HEK293 (cell line): Measurements from ENCODE around the gene RPL26.

ENCODE experiments used
- CTCF ChIA-PET: fragments of 350-600 bp; formaldehyde crosslinking; extraction: SDS; loops from one replicate; lab custom pipeline; 2021; ENCODE audit warnings: antibody characterized with exemption; lab: Yijun Ruan, JAX
- POLR2A ChIA-PET: fragments of 300-600 bp; formaldehyde crosslinking; extraction: SDS; loops from one replicate; lab custom pipeline; 2020; ENCODE audit warnings: antibody characterized with exemption, inconsistent platforms; lab: Yijun Ruan, JAX
- H3K27ac ChIP-seq: fragments of 200-500 bp; sonication (Bioruptor generic); 2 replicates; pipeline ENCODE4 v1.5.1; 2014; ENCODE audit warnings: low read depth, low read length, control low read depth, inconsistent platforms; ENCODE audit errors: extremely low read depth
- H3K36me3 ChIP-seq, 2 experiments: fragments of 200-500 bp in 1 of 2; sonication (Bioruptor generic) in 1 of 2; 1 replicate in 1 of 2; 2 replicates in 1 of 2; pipeline ENCODE4 v1.5.1; 2014 to 2017; ENCODE audit warnings: inconsistent platforms in 2 of 2, low read length in 2 of 2; ENCODE audit not compliant: control insufficient read depth in 2 of 2, insufficient read depth in 1 of 2
- H3K4me1 ChIP-seq: fragments of 200-500 bp; sonication (Bioruptor generic); 2 replicates; pipeline ENCODE4 v1.5.1; 2014; ENCODE audit warnings: mild to moderate bottlenecking, low read length, inconsistent platforms; ENCODE audit not compliant: control insufficient read depth, insufficient read depth
- H3K4me3 ChIP-seq: 2 replicates; pipeline ENCODE4 v1.5.1; 2011; ENCODE audit warnings: low read depth, mild to moderate bottlenecking, control low read depth, low read length, moderate library complexity
- H3K9me3 ChIP-seq: fragments of 200-500 bp; sonication (Bioruptor generic); 2 replicates; pipeline ENCODE4 v1.5.1; 2014; ENCODE audit warnings: low read depth, low read length, inconsistent platforms; ENCODE audit not compliant: control insufficient read depth, insufficient read depth
- PRDM4 ChIP-seq: fragments of 450-650 bp; formaldehyde crosslinking; IDR thresholded peaks from 2 replicates; pipeline ENCODE4 v1.5.1; 2017; ENCODE audit warnings: missing biosample characterization, missing genetic modification characterization
- ZBTB26 ChIP-seq: fragments of 450-650 bp; formaldehyde crosslinking; optimal IDR thresholded peaks from 2 replicates; pipeline ENCODE3; 2016; ENCODE audit warnings: missing biosample characterization, mild to moderate bottlenecking, missing genetic modification characterization
- ZFP69B ChIP-seq: fragments of 450-650 bp; formaldehyde crosslinking; IDR thresholded peaks from 2 replicates; pipeline ENCODE4 v1.5.1; 2016; ENCODE audit warnings: missing biosample characterization, missing genetic modification characterization
- ZNF148 ChIP-seq: fragments of 450-650 bp; formaldehyde crosslinking; IDR thresholded peaks from 2 replicates; pipeline ENCODE4 v1.5.0; 2017; ENCODE audit warnings: missing biosample characterization, missing genetic modification characterization, borderline replicate concordance
- ZNF280D ChIP-seq: fragments of 450-650 bp; formaldehyde crosslinking; IDR thresholded peaks from 2 replicates; pipeline ENCODE4 v1.5.1; 2016; ENCODE audit warnings: missing biosample characterization, missing genetic modification characterization
- ZNF37A ChIP-seq: fragments of 450-650 bp; IDR thresholded peaks from 2 replicates; pipeline ENCODE4 v1.5.1; 2018; ENCODE audit warnings: missing biosample characterization, missing genetic modification characterization
- ZNF423 ChIP-seq: fragments of 450-650 bp; formaldehyde crosslinking; IDR thresholded peaks from 2 replicates; pipeline ENCODE4 v1.5.1; 2016; ENCODE audit warnings: missing biosample characterization, missing genetic modification characterization
- ZNF433 ChIP-seq: fragments of 450-650 bp; formaldehyde crosslinking; IDR thresholded peaks from 2 replicates; pipeline ENCODE4 v1.5.1; 2016; ENCODE audit warnings: missing biosample characterization, missing genetic modification characterization, low read depth
- ZNF488 ChIP-seq: fragments of 450-650 bp; formaldehyde crosslinking; IDR thresholded peaks from 2 replicates; pipeline ENCODE4 v1.5.1; 2016; ENCODE audit warnings: missing biosample characterization, missing genetic modification characterization
- ZNF561 ChIP-seq: fragments of 450-650 bp; IDR thresholded peaks from 2 replicates; pipeline ENCODE4 v1.5.1; 2018; ENCODE audit warnings: missing biosample characterization, missing genetic modification characterization, borderline replicate concordance
- ZNF654 ChIP-seq: fragments of 450-650 bp; formaldehyde crosslinking; IDR thresholded peaks from 2 replicates; pipeline ENCODE4 v1.5.1; 2016; ENCODE audit warnings: low read depth, missing biosample characterization, missing genetic modification characterization
- ZNF777 ChIP-seq: fragments of 450-650 bp; formaldehyde crosslinking; IDR thresholded peaks from 2 replicates; pipeline ENCODE4 v1.5.1; 2017; ENCODE audit warnings: missing biosample characterization, missing genetic modification characterization, borderline replicate concordance
- TF ChIP-seq, protein P1 (sequence below): fragments of 450-650 bp; formaldehyde crosslinking; IDR thresholded peaks from 2 replicates; pipeline ENCODE4 v1.5.1; 2017; ENCODE audit warnings: missing biosample characterization, missing genetic modification characterization
- TF ChIP-seq, protein P2 (sequence below): fragments of 450-650 bp; formaldehyde crosslinking; IDR thresholded peaks from 2 replicates; pipeline ENCODE4 v1.5.1; 2016; ENCODE audit warnings: missing biosample characterization, missing genetic modification characterization, low read depth
- TF ChIP-seq, protein P3 (sequence below): fragments of 450-650 bp; formaldehyde crosslinking; IDR thresholded peaks from 2 replicates; pipeline ENCODE4 v1.5.1; 2017; ENCODE audit warnings: missing biosample characterization, mild to moderate bottlenecking, missing genetic modification characterization, moderate library complexity

Gene RPL26

GRCh38 chr17:8392674-8393469 is 9.9 kb upstream of the RPL26 start:
- ChIA-PET POLR2A (interaction anchor here (0.7 to 2.0 kb wide), 2 partner anchors 9 to 43 kb away, joined by 4 read pairs; partner anchors contain the start of gene NDEL1), CTCF (interaction anchor here (0.5 to 2.5 kb wide), 4 partner anchors 7 to 333 kb away, joined by 3 to 12 read pairs (median 4); no protein-coding TSS in a partner anchor)
- no peak for TF ChIP-seq ZNF561 (tag by site-specific recombination)
- TF ChIP-seq ZNF777 (tag by site-specific recombination), result no peak
- TF ChIP-seq, protein P1, sequence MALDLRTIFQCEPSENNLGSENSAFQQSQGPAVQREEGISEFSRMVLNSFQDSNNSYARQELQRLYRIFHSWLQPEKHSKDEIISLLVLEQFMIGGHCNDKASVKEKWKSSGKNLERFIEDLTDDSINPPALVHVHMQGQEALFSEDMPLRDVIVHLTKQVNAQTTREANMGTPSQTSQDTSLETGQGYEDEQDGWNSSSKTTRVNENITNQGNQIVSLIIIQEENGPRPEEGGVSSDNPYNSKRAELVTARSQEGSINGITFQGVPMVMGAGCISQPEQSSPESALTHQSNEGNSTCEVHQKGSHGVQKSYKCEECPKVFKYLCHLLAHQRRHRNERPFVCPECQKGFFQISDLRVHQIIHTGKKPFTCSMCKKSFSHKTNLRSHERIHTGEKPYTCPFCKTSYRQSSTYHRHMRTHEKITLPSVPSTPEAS, result no peak
- H3K36me3 ChIP-seq, result no peaks in the 10 kb centered on the region
- no peak overlapping the region for H3K4me3 ChIP-seq
- H3K4me1 ChIP-seq, result no peaks in the 10 kb centered on the region
- H3K27ac ChIP-seq, result no peak overlapping the region
- no peaks in the 10 kb centered on the region for H3K9me3 ChIP-seq

DNA sequence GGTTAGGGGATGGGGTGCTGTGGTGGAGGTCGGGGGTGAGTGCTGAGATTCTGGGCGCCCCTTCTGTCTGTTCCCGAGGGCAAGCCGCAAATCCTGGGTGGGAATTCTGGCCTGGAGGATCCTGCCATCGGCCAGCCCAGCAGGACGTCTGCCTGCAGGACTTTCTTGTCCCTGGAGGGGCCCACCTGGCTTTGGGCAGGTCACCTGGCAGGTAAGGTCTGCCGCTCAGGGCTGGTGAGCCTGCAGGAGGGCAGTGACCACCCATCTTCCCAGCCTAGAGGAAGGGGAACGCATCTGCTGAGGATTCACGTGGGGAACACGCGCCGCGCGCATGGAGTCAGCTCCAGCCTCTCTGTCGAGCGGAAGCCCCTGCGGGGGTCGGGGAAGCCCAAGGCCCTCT is 9.3 kb upstream of the RPL26 start:
- no peak for TF ChIP-seq ZNF37A
- no peak for TF ChIP-seq ZNF433 (tag by site-specific recombination)
- TF ChIP-seq, protein P2, sequence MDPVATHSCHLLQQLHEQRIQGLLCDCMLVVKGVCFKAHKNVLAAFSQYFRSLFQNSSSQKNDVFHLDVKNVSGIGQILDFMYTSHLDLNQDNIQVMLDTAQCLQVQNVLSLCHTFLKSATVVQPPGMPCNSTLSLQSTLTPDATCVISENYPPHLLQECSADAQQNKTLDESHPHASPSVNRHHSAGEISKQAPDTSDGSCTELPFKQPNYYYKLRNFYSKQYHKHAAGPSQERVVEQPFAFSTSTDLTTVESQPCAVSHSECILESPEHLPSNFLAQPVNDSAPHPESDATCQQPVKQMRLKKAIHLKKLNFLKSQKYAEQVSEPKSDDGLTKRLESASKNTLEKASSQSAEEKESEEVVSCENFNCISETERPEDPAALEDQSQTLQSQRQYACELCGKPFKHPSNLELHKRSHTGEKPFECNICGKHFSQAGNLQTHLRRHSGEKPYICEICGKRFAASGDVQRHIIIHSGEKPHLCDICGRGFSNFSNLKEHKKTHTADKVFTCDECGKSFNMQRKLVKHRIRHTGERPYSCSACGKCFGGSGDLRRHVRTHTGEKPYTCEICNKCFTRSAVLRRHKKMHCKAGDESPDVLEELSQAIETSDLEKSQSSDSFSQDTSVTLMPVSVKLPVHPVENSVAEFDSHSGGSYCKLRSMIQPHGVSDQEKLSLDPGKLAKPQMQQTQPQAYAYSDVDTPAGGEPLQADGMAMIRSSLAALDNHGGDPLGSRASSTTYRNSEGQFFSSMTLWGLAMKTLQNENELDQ (tag by site-specific recombination), result no peak
- no peak for TF ChIP-seq ZNF280D (tag by site-specific recombination)
- TF ChIP-seq ZNF488 (tag by site-specific recombination), result no peak
- TF ChIP-seq, protein P3, sequence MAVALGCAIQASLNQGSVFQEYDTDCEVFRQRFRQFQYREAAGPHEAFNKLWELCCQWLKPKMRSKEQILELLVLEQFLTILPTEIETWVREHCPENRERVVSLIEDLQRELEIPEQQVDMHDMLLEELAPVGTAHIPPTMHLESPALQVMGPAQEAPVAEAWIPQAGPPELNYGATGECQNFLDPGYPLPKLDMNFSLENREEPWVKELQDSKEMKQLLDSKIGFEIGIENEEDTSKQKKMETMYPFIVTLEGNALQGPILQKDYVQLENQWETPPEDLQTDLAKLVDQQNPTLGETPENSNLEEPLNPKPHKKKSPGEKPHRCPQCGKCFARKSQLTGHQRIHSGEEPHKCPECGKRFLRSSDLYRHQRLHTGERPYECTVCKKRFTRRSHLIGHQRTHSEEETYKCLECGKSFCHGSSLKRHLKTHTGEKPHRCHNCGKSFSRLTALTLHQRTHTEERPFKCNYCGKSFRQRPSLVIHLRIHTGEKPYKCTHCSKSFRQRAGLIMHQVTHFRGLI (tag by site-specific recombination), result no peak
- TF ChIP-seq PRDM4 (tag by site-specific recombination), result no peak
- TF ChIP-seq ZBTB26 (tag by site-specific recombination), result no peak
- no peak for TF ChIP-seq ZFP69B (tag by site-specific recombination)
- TF ChIP-seq ZNF423 (tag by site-specific recombination), result no peak
- TF ChIP-seq ZNF148 (tag by site-specific recombination), result no peak
- no peak for TF ChIP-seq ZNF654
- Histone ChIP-seq H3K36me3 (no peaks in the 10 kb centered on the region), H3K27ac (no peak overlapping the region), H3K4me1 (no peaks in the 10 kb centered on the region), H3K9me3 (no peaks in the 10 kb centered on the region), H3K4me3 (no peak overlapping the region)
- POLR2A ChIA-PET, result no interaction called here
- CTCF ChIA-PET, result interaction anchor here (0.5 kb wide), 1 partner anchor 8 kb away, joined by 3 read pairs; no protein-coding TSS in a partner anchor
